Ishikawa (cell line): ENCODE data around the gene PAFAH2.

ENCODE experiments used
- CEBPB ChIP-seq: IDR thresholded peaks from 2 replicates; pipeline ENCODE4 v1.6.1; 2012
- EP300 ChIP-seq: IDR thresholded peaks from 2 replicates; pipeline ENCODE4 v1.6.1; 2012; ENCODE audit warnings: borderline replicate concordance
- RAD21 ChIP-seq: IDR thresholded peaks from 2 replicates; pipeline ENCODE4 v1.6.1; 2012; ENCODE audit warnings: low read depth
- TAF1 ChIP-seq: IDR thresholded peaks from 2 replicates; pipeline ENCODE4 v1.6.1; 2012; ENCODE audit warnings: low read depth, mild to moderate bottlenecking
- TEAD4 ChIP-seq: IDR thresholded peaks from 2 replicates; pipeline ENCODE4 v1.6.1; 2012
- TF ChIP-seq, protein P1 (sequence below): IDR thresholded peaks from 2 replicates; pipeline ENCODE4 v1.6.1; 2012; ENCODE audit warnings: low read depth, mild to moderate bottlenecking

DNA sequence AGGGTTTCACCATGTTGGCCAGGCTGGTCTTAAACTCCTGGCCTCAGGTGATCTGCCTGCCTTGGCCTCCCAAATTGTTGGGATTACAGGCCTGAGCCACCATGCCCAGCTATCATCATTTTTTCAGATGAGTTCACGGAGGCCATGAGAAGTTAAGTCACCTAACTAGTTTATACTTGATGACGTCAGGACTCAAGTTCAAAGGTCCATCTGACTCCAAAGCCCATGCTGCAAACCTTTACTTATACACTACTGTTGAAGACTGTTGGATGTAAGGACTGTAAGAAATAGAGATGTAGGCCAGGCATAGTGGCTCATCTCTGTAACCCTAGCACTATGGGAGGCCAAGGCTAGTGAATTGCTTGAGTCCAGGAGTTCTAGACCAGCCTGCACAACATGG lies 50.8 kb downstream of the PAFAH2 start:
- TF ChIP-seq, protein P1, sequence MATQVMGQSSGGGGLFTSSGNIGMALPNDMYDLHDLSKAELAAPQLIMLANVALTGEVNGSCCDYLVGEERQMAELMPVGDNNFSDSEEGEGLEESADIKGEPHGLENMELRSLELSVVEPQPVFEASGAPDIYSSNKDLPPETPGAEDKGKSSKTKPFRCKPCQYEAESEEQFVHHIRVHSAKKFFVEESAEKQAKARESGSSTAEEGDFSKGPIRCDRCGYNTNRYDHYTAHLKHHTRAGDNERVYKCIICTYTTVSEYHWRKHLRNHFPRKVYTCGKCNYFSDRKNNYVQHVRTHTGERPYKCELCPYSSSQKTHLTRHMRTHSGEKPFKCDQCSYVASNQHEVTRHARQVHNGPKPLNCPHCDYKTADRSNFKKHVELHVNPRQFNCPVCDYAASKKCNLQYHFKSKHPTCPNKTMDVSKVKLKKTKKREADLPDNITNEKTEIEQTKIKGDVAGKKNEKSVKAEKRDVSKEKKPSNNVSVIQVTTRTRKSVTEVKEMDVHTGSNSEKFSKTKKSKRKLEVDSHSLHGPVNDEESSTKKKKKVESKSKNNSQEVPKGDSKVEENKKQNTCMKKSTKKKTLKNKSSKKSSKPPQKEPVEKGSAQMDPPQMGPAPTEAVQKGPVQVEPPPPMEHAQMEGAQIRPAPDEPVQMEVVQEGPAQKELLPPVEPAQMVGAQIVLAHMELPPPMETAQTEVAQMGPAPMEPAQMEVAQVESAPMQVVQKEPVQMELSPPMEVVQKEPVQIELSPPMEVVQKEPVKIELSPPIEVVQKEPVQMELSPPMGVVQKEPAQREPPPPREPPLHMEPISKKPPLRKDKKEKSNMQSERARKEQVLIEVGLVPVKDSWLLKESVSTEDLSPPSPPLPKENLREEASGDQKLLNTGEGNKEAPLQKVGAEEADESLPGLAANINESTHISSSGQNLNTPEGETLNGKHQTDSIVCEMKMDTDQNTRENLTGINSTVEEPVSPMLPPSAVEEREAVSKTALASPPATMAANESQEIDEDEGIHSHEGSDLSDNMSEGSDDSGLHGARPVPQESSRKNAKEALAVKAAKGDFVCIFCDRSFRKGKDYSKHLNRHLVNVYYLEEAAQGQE, result no peak
- TF ChIP-seq EP300, result no peak
- TF ChIP-seq TEAD4, result no peak
- no peak for TF ChIP-seq CEBPB
- no peak for TF ChIP-seq RAD21
- TF ChIP-seq TAF1, result no peak
